ENCODE results near the gene IGF2. TPM values are rescaled to one million over a fixed set of nuclear protein-coding genes. Genes with fewer than 3 reads are reported as not detected.
"Not testable (repeated sequence)": the region's sequence is repeated elsewhere in the genome, so short reads cannot be mapped to it uniquely, and the experiment has no call there.

The IGF2 gene
- polyA plus RNA-seq, 1 experiment: 20.3 TPM

DNA sequence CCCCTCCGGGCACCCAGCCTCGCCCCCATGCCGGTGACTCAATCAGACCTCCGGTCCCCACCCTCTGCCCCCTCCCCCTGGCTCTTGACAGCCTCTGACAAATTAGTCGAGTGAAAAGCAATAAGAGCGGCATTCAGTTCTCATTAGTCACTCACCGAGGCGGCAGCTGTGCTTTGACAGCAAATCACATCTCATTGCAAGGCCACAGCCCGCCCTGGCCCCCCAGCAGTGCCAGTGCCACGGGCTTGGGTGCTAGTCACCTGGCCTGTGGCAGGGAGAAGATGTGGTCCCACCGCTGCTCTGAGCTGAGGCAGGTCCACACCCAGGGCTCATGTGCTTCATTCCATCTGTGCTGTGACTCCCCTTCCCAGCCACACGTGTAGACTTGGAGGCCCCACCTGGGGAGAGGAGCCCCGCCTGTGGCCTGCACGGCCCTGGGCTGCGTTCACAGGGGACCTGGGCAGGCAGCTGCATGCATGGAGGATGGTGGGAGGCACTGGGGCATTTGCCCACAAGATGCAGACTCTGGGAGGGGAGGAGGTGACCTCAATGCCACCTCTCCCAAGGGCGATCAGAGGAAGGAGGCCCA, 39.8 kb upstream of the IGF2 start:
- no peak for DNase-seq (ENCODE audit: low read depth)
- Histone ChIP-seq H3K36me3 (ENCODE audit: control insufficient read depth, insufficient read depth, low read length) (no peaks in the 10 kb centered on the region), H3K27me3 (ENCODE audit: control insufficient read depth, insufficient read depth, low read length) (no peaks in the 10 kb centered on the region), H3K4me3 (ENCODE audit: low read depth, low read length) (no peak overlapping the region)
- POLR2A ChIA-PET: no interaction called here
- CTCF ChIA-PET: interaction anchor here (1.1 to 1.6 kb wide), 4 partner anchors 11 to 241 kb away, joined by 3 to 9 read pairs (median 4); no protein-coding TSS in a partner anchor
- TF ChIP-seq, protein P1, sequence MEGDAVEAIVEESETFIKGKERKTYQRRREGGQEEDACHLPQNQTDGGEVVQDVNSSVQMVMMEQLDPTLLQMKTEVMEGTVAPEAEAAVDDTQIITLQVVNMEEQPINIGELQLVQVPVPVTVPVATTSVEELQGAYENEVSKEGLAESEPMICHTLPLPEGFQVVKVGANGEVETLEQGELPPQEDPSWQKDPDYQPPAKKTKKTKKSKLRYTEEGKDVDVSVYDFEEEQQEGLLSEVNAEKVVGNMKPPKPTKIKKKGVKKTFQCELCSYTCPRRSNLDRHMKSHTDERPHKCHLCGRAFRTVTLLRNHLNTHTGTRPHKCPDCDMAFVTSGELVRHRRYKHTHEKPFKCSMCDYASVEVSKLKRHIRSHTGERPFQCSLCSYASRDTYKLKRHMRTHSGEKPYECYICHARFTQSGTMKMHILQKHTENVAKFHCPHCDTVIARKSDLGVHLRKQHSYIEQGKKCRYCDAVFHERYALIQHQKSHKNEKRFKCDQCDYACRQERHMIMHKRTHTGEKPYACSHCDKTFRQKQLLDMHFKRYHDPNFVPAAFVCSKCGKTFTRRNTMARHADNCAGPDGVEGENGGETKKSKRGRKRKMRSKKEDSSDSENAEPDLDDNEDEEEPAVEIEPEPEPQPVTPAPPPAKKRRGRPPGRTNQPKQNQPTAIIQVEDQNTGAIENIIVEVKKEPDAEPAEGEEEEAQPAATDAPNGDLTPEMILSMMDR (IDR thresholded peaks at IDR 0.05; ENCODE audit: insufficient read depth, low read depth, low read length): no peak

DNA sequence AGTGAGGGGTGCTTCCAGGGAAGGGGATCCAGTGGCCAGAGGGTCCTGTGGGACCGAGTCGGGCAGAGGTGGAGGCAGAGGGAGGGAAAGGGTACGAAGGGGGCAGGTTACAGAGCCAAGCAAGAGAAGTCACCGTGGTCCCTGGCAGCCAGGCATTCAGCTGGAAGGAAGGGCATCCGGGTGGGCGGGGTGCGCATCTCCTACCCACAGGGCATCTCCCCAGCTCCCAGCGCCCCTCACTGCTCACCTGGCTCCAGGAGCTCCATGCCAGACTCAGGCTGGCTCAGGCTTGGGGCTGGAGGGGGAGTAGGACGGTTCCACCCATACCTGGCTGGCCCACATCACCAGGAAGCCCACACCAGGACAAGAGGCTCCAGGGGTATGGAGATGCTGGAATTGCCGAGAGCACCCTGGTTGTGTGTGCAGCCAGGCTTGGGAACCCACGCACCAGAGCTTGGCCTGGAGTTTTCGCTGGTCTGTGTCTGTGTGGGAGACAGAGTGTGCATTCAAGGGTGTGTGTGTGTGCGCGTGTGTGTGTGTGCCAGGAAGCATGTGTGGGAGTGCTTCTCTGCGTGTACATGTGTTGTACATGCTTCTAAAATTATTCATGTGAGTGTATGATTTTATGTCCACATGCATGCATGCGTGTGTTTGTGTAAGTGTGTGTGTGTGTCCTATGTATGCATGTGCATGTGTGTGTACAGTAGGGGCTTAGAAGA, 39.0 kb upstream of the IGF2 start:
- H3K27me3 ChIP-seq (ENCODE audit: control insufficient read depth, insufficient read depth, low read length); H3K4me3 ChIP-seq (ENCODE audit: low read depth, low read length); DNase-seq (ENCODE audit: low read depth); H3K36me3 ChIP-seq (ENCODE audit: control insufficient read depth, insufficient read depth, low read length); POLR2A ChIA-PET: not testable (repeated sequence)
- CTCF ChIA-PET: interaction anchor here (1.1 to 1.6 kb wide), 4 partner anchors 11 to 242 kb away, joined by 3 to 9 read pairs (median 4); no protein-coding TSS in a partner anchor

DNA sequence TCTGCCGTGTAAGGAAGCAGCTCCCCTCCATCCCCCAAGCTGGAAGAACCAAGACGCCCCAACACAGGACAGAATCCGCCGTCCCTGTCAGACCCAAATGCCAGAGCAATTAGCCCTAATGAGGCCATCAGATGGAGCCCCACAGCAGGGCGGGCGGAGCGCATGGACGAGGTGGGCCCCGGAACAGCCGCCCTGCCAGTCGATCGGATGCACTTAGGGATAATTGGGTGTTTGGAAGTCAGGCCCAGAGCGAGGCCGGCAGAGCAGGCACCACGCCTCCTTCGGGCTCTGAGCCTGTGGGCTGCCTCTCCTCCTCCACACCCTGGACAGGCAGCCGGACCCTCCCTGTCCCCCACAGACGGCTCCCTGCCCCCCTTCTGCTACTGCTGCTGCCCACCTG, 37.9 kb upstream of the IGF2 start:
- TF ChIP-seq, protein P1 (IDR thresholded peaks at IDR 0.05; ENCODE audit: insufficient read depth, low read depth, low read length): no peak
- H3K4me3 ChIP-seq (ENCODE audit: low read depth, low read length): no peak overlapping the region
- no peaks in the 10 kb centered on the region for H3K36me3 ChIP-seq (ENCODE audit: control insufficient read depth, insufficient read depth, low read length)
- CTCF ChIA-PET: no interaction called here
- no peak for DNase-seq (ENCODE audit: low read depth)
- no peaks in the 10 kb centered on the region for H3K27me3 ChIP-seq (ENCODE audit: control insufficient read depth, insufficient read depth, low read length)
- POLR2A ChIA-PET: no interaction called here

DNA sequence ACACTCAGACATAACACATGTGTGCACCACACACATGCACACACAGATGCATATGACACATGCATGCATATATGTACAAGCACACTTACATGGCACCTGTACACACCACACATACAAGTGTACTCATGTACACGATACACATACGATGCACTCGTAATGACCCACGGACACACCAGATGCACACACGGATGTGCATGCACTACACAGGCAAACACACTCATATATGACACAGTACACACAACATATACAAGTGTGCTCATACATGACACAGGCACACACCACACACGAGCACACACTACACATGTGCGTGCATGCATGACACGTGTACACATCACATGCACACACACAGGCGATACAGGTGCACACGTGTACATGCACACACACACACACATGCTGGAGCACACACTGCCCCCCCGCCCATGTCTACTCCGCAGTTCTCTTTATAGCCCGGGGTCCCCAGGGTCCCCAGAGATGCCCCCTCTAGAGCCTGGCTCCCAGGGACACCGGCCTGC, 37.3 kb upstream of the IGF2 start:
- DNase-seq (ENCODE audit: low read depth): no peak
- no peak overlapping the region for H3K4me3 ChIP-seq (ENCODE audit: low read depth, low read length)
- POLR2A ChIA-PET: no interaction called here
- CTCF ChIA-PET: no interaction called here
- TF ChIP-seq, protein P1 (IDR thresholded peaks at IDR 0.05; ENCODE audit: insufficient read depth, low read depth, low read length): no peak
- no peaks in the 10 kb centered on the region for H3K27me3 ChIP-seq (ENCODE audit: control insufficient read depth, insufficient read depth, low read length)
- no peaks in the 10 kb centered on the region for H3K36me3 ChIP-seq (ENCODE audit: control insufficient read depth, insufficient read depth, low read length)

DNA sequence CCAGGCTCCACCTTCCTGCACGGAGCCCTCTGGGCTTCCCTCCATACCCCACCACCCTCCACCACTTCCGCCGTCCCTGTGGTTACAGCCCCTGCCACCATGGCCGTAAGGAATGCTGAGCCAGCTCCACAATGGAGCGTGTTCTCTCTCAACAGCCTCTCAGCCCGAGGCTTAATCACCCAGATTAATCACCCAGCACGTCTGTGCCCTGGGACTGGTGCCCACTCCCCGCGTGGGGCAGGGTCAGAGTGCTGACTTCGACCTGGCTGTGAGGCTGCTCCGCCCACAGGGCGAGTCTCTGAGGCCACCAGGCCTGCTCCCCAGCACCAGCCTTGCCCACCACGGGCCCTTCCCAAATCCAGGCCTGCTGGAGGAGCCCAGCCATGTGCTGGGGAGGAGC, 36.5 kb upstream of the IGF2 start:
- Histone ChIP-seq H3K4me3 (ENCODE audit: low read depth, low read length) (no peak overlapping the region), H3K27me3 (ENCODE audit: control insufficient read depth, insufficient read depth, low read length) (no peaks in the 10 kb centered on the region), H3K36me3 (ENCODE audit: control insufficient read depth, insufficient read depth, low read length) (no peaks in the 10 kb centered on the region)
- POLR2A ChIA-PET: no interaction called here
- CTCF ChIA-PET: interaction anchor here (0.7 to 1.0 kb wide), 3 partner anchors 20 to 245 kb away, joined by 3 read pairs; no protein-coding TSS in a partner anchor
- TF ChIP-seq, protein P1 (IDR thresholded peaks at IDR 0.05; ENCODE audit: insufficient read depth, low read depth, low read length): no peak
- no peak for DNase-seq (ENCODE audit: low read depth)
